ENCODE data around the gene SH3BP4. TPM values are rescaled to one million over a fixed set of nuclear protein-coding genes. Genes with fewer than 3 reads are reported as not detected.

Gene SH3BP4
- total RNA-seq, 1 donor from 2014 or later = 19.2 TPM

GRCh38 chr2:235032949-235033348, 81.1 kb downstream of the SH3BP4 start:
- no peak for DNase-seq (ENCODE audit: extremely low spot score in 2 of 2)
- TF ChIP-seq POLR2A (IDR thresholded peaks at IDR 0.05) (no peak), POLR2AphosphoS5 (IDR thresholded peaks at IDR 0.05; ENCODE audit: insufficient read depth in 1 of 2, low read depth in 1 of 2) (no peak), CTCF (IDR thresholded peaks at IDR 0.05) (no peak)
- Histone ChIP-seq H3K9me3 (no peaks in the 10 kb centered on the region), H3K4me1 (peaks cover 8% of the 10 kb centered on the region), H3K27ac (no peak overlapping the region), H3K36me3 (peaks cover 0 to 5% of the 10 kb centered on the region in 2 donors), H3K4me3 (no peak overlapping the region), H3K27me3 (no peaks in the 10 kb centered on the region)
- intact Hi-C loops (cut with DNase I) = no loop called here

- Histone ChIP-seq H3K27me3 (no peaks in the 10 kb centered on the region), H3K9me3 (no peaks in the 10 kb centered on the region), H3K4me1 (no peaks in the 10 kb centered on the region), H3K4me3 (no peak overlapping the region), H3K36me3 (peaks cover 0 to 5% of the 10 kb centered on the region in 2 donors), H3K27ac (no peak overlapping the region)
- intact Hi-C loops (cut with DNase I) = no loop called here
- no peak for TF ChIP-seq CTCF (IDR thresholded peaks at IDR 0.05)
- no peak for TF ChIP-seq POLR2AphosphoS5 (IDR thresholded peaks at IDR 0.05; ENCODE audit: insufficient read depth in 1 of 2, low read depth in 1 of 2)
- TF ChIP-seq POLR2A (IDR thresholded peaks at IDR 0.05) = no peak
- no peak for DNase-seq (ENCODE audit: extremely low spot score in 2 of 2)
Observed at GRCh38 chr2:235034265-235035118, 82.7 kb downstream of the SH3BP4 start.

- intact Hi-C loops (cut with DNase I) = no loop called here
- no peaks in the 10 kb centered on the region for H3K9me3 ChIP-seq
- no peaks in the 10 kb centered on the region for H3K4me1 ChIP-seq
- no peak overlapping the region for H3K27ac ChIP-seq
- H3K36me3 ChIP-seq = peaks cover 0 to 20% of the 10 kb centered on the region in 2 donors
- H3K4me3 ChIP-seq = no peak overlapping the region
- TF ChIP-seq POLR2A (IDR thresholded peaks at IDR 0.05) (no peak), CTCF (IDR thresholded peaks at IDR 0.05) (no peak), POLR2AphosphoS5 (IDR thresholded peaks at IDR 0.05; ENCODE audit: insufficient read depth in 1 of 2, low read depth in 1 of 2) (no peak)
- DNase-seq (ENCODE audit: extremely low spot score in 2 of 2) = no peak
- no peaks in the 10 kb centered on the region for H3K27me3 ChIP-seq
Observed at GRCh38 chr2:235037604-235038166, 85.9 kb downstream of the SH3BP4 start.

GRCh38 chr2:235041221-235041917, 89.6 kb downstream of the SH3BP4 start:
- Histone ChIP-seq H3K4me3 (no peak overlapping the region), H3K4me1 (no peaks in the 10 kb centered on the region), H3K9me3 (no peaks in the 10 kb centered on the region), H3K27ac (no peak overlapping the region), H3K27me3 (no peaks in the 10 kb centered on the region), H3K36me3 (peaks cover 0 to 18% of the 10 kb centered on the region in 2 donors)
- DNase-seq (ENCODE audit: extremely low spot score in 2 of 2) = no peak
- TF ChIP-seq CTCF (IDR thresholded peaks at IDR 0.05) (no peak), POLR2AphosphoS5 (IDR thresholded peaks at IDR 0.05; ENCODE audit: insufficient read depth in 1 of 2, low read depth in 1 of 2) (no peak), POLR2A (IDR thresholded peaks at IDR 0.05) (no peak)
- intact Hi-C loops (cut with DNase I) = no loop called here

All from vagina (tissue), 2 donors.